Neural progenitor cell (in vitro differentiated cells): Measurements from ENCODE around the gene MAML3. TPM values are rescaled to one million over a fixed set of nuclear protein-coding genes. Genes with fewer than 3 reads are reported as not detected.

Experiments used
- DNase-seq: peaks from one replicate; pipeline ENCODE4 v3.0.0-alpha.2; 2016; ENCODE audit warnings: low spot score
- H2AFZ ChIP-seq: fragments of 200-600 bp; sonication (generic); replicated peaks from 2 replicates; pipeline ENCODE4 v1.6.1; 2016; ENCODE audit warnings: antibody characterized with exemption
- H3F3A ChIP-seq: fragments of 200-600 bp; sonication (generic); 2 replicates; pipeline ENCODE4 v1.6.1; 2016; ENCODE audit warnings: antibody characterized with exemption, low read depth
- H3K27ac ChIP-seq: fragments of 200-600 bp; sonication (generic); 2 replicates; pipeline ENCODE4 v1.5.1; 2016; ENCODE audit warnings: mild to moderate bottlenecking
- H3K27me3 ChIP-seq: fragments of 200-600 bp; sonication (generic); 2 replicates; pipeline ENCODE4 v1.6.1; 2016; ENCODE audit warnings: mild to moderate bottlenecking, moderate library complexity
- H3K36me3 ChIP-seq: fragments of 200-600 bp; sonication (generic); 2 replicates; pipeline ENCODE4 v1.5.1; 2016
- H3K4me1 ChIP-seq: fragments of 200-600 bp; sonication (generic); 2 replicates; pipeline ENCODE4 v1.6.1; 2016; ENCODE audit warnings: mixed run types
- H3K4me2 ChIP-seq: fragments of 200-600 bp; sonication (generic); 2 replicates; pipeline ENCODE4 v1.6.1; 2016
- H3K4me3 ChIP-seq: fragments of 200-600 bp; sonication (generic); 2 replicates; pipeline ENCODE4 v1.5.1; 2016
- H3K79me2 ChIP-seq: fragments of 200-600 bp; sonication (generic); 2 replicates; pipeline ENCODE4 v1.6.1; 2016; ENCODE audit warnings: low read depth
- H3K9ac ChIP-seq: fragments of 200-600 bp; sonication (generic); 2 replicates; pipeline ENCODE4 v1.6.1; 2016
- H3K9me3 ChIP-seq: fragments of 200-600 bp; sonication (generic); 2 replicates; pipeline ENCODE4 v1.5.1; 2016; ENCODE audit warnings: low read depth
- H4K20me1 ChIP-seq: fragments of 200-600 bp; sonication (generic); 2 replicates; pipeline ENCODE4 v1.6.1; 2016; ENCODE audit warnings: low read depth
- H3K27ac Mint-ChIP-seq: 3 replicates; pipeline ENCODE4 v1.8.0; 2021; ENCODE audit warnings: mixed read lengths
- H3K27me3 Mint-ChIP-seq: 2 replicates; pipeline ENCODE4 v1.8.0; 2022; ENCODE audit warnings: low read depth, mild to moderate bottlenecking, inconsistent platforms, moderate library complexity, mixed read lengths; ENCODE audit not compliant: insufficient read depth
- H3K36me3 Mint-ChIP-seq: 3 replicates; pipeline ENCODE4 v1.8.0; 2021; ENCODE audit warnings: mixed read lengths
- H3K4me1 Mint-ChIP-seq: 3 replicates; pipeline ENCODE4 v1.8.0; 2021; ENCODE audit warnings: mixed read lengths
- H3K4me3 Mint-ChIP-seq: 3 replicates; pipeline ENCODE4 v1.8.0; 2021; ENCODE audit warnings: mild to moderate bottlenecking, moderate library complexity, mixed read lengths
- H3K9me3 Mint-ChIP-seq: 3 replicates; pipeline ENCODE4 v1.8.0; 2020; ENCODE audit warnings: mixed read lengths
- EZH2 ChIP-seq: fragments of 200-600 bp; sonication (generic); IDR thresholded peaks from 2 replicates; pipeline ENCODE4 v1.6.1; 2017; ENCODE audit warnings: antibody characterized with exemption, mild to moderate bottlenecking, moderate library complexity
- EZH2phosphoT487 ChIP-seq: fragments of 200-600 bp; sonication (generic); IDR thresholded peaks from 2 replicates; pipeline ENCODE4 v1.6.1; 2017; ENCODE audit warnings: antibody characterized with exemption
- total RNA-seq: library from RNA; depleted of rRNA; stranded (reverse); fragments of >200 nt; gene quantifications from 2 replicates; pipeline ENCODE4 v1.2.3, GENCODE V29; 2015; ENCODE audit warnings: low replicate concordance
- TF ChIP-seq, protein P1 (sequence below): fragments of 200-600 bp; sonication (generic); IDR thresholded peaks from 2 replicates; pipeline ENCODE4 v1.5.1; 2017; ENCODE audit warnings: antibody characterized with exemption, mild to moderate bottlenecking

MAML3 gene
- total RNA-seq, 1 donor from 2014 or later, result 14.4 TPM

DNA sequence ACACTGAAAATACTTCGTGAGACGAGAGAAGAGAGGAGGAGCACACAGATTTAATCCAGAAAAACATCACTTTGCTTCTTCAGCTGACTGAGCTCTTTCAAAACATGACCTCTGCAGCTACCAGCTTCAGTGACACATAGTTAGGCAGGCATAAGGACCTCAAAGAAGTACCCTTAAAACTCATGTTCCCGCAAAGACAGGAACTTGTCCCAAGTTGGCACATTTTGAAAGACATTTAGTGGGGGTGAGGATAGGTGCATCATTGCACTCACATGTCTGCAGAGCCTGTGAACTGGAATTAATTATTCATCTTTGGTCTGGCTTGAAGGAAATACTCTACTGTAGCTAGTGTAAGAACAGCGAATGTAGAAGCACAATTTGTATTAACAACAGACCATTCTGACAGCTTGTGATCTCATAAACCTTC, 266.6 kb downstream of the MAML3 start:
- Histone ChIP-seq H3K4me2 (peak overlapping the region; percentile 51), H3K9me3 (no peaks in the 10 kb centered on the region), H2AFZ (no peak overlapping the region), H3K36me3 (no peaks in the 10 kb centered on the region), H3K27ac (no peak overlapping the region), H4K20me1 (peaks cover 3% of the 10 kb centered on the region), H3K4me3 (no peak overlapping the region), H3K4me1 (peaks cover 40% of the 10 kb centered on the region), H3K9ac (no peak overlapping the region), H3F3A (peaks cover 14% of the 10 kb centered on the region), H3K79me2 (peaks cover 5% of the 10 kb centered on the region), H3K27me3 (no peaks in the 10 kb centered on the region)
- peaks cover 17% of the 10 kb centered on the region for H3K36me3 Mint-ChIP-seq
- peaks cover 2% of the 10 kb centered on the region for H3K9me3 Mint-ChIP-seq
- no peak overlapping the region for H3K4me3 Mint-ChIP-seq
- H3K27ac Mint-ChIP-seq, result no peak overlapping the region
- TF ChIP-seq EZH2phosphoT487 (no peak), EZH2 (no peak)
- TF ChIP-seq, protein P1, sequence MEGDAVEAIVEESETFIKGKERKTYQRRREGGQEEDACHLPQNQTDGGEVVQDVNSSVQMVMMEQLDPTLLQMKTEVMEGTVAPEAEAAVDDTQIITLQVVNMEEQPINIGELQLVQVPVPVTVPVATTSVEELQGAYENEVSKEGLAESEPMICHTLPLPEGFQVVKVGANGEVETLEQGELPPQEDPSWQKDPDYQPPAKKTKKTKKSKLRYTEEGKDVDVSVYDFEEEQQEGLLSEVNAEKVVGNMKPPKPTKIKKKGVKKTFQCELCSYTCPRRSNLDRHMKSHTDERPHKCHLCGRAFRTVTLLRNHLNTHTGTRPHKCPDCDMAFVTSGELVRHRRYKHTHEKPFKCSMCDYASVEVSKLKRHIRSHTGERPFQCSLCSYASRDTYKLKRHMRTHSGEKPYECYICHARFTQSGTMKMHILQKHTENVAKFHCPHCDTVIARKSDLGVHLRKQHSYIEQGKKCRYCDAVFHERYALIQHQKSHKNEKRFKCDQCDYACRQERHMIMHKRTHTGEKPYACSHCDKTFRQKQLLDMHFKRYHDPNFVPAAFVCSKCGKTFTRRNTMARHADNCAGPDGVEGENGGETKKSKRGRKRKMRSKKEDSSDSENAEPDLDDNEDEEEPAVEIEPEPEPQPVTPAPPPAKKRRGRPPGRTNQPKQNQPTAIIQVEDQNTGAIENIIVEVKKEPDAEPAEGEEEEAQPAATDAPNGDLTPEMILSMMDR, result no peak
- DNase-seq, result no peak
- no peaks in the 10 kb centered on the region for H3K27me3 Mint-ChIP-seq
- H3K4me1 Mint-ChIP-seq, result peaks cover 34% of the 10 kb centered on the region

DNA sequence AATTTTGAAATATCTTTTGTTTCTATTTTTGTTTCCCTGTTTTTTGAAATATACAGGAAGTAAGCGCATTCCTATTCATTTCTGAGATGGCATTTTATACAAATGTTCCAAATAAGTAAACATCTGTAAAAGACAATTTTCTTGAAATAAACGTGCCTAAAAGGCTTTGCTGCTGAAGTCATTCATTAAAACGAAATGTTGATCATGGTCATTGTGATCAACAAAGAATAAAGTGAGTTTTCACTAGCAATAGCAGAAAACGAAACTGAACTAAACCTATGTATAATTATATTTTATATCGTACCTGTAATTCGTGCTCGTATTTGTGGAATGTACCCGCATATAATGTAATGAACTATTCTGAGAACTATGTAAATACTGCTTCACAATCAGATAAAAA, 267.2 kb downstream of the MAML3 start:
- Histone ChIP-seq H3F3A (peaks cover 14% of the 10 kb centered on the region), H3K9me3 (no peaks in the 10 kb centered on the region), H3K9ac (no peak overlapping the region), H3K4me1 (peaks cover 40% of the 10 kb centered on the region), H3K27ac (no peak overlapping the region), H3K36me3 (no peaks in the 10 kb centered on the region), H2AFZ (no peak overlapping the region), H3K4me3 (no peak overlapping the region), H4K20me1 (peaks cover 3% of the 10 kb centered on the region), H3K79me2 (peaks cover 5% of the 10 kb centered on the region), H3K4me2 (peak overlapping the region; percentile 51), H3K27me3 (no peaks in the 10 kb centered on the region)
- Mint-ChIP-seq H3K27ac (no peak overlapping the region), H3K4me3 (no peak overlapping the region), H3K36me3 (peaks cover 17% of the 10 kb centered on the region), H3K27me3 (no peaks in the 10 kb centered on the region), H3K9me3 (peaks cover 2% of the 10 kb centered on the region), H3K4me1 (peaks cover 34% of the 10 kb centered on the region)
- TF ChIP-seq EZH2phosphoT487 (no peak), EZH2 (no peak)
- TF ChIP-seq, protein P1, result no peak
- no peak for DNase-seq

DNA sequence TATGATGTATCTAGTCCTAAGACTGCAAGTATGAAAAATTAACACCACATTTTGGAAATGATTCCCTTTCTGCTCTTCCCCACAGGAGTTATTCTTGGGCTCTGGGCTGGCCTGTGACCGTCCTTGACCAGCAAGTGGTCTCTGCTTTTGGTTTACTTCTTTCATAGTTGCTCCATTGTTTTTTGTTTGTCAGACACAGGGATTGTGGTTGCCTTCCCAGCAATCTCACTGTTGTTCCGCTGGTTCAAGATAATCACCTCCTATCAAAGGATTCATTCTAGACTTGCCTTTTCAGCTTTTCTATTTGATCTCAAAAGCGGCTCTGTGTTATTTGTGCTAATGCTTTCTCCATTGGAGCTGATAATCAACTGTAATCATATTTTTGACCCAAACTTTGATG, 269.5 kb downstream of the MAML3 start:
- Mint-ChIP-seq H3K4me1 (peaks cover 41% of the 10 kb centered on the region), H3K36me3 (peaks cover 7% of the 10 kb centered on the region), H3K27ac (peak overlapping the region; percentile 11), H3K27me3 (no peaks in the 10 kb centered on the region), H3K9me3 (peaks cover 2% of the 10 kb centered on the region), H3K4me3 (no peak overlapping the region)
- Histone ChIP-seq H3K9me3 (no peaks in the 10 kb centered on the region), H3K4me2 (no peak overlapping the region), H3K9ac (no peak overlapping the region), H3K4me1 (peaks cover 45% of the 10 kb centered on the region), H4K20me1 (peaks cover 3% of the 10 kb centered on the region), H3K36me3 (no peaks in the 10 kb centered on the region), H3K79me2 (peaks cover 5% of the 10 kb centered on the region), H3K4me3 (no peak overlapping the region), H3K27ac (peak overlapping the region; percentile 5), H3F3A (peaks cover 14% of the 10 kb centered on the region), H3K27me3 (no peaks in the 10 kb centered on the region), H2AFZ (no peak overlapping the region)
- TF ChIP-seq EZH2, result no peak
- TF ChIP-seq EZH2phosphoT487, result no peak
- TF ChIP-seq, protein P1, result no peak
- DNase-seq, result peak; percentile 36
